IMR-90 (cell line): ENCODE data around the gene ABCB10. TPM values are rescaled to one million over a fixed set of nuclear protein-coding genes. Genes with fewer than 3 reads are reported as not detected.

Source experiments
- ATAC-seq: fragments of 200-7000 bp; cut with Tn5 transposase; 2 replicates; pipeline ENCODE4 v1.9.1; 2020; ENCODE audit warnings: low read depth, mild to moderate bottlenecking, moderate library complexity
- BruUV-seq: library from RNA; stranded (reverse); fragments of 400-500 nt; replicated peaks from 2 replicates; lab custom pipeline; 2021; lab: Mats Ljungman, UMichigan
- CTCF ChIA-PET: fragments of 300-600 bp; formaldehyde crosslinking; extraction: SDS; loops from one replicate; lab custom pipeline; 2021; ENCODE audit warnings: antibody characterized with exemption; lab: Yijun Ruan, JAX
- POLR2A ChIA-PET: fragments of 300-600 bp; sonication (Branson Sonifier 250); formaldehyde crosslinking; loops from one replicate; lab custom pipeline; 2022; ENCODE audit warnings: antibody characterized with exemption; ENCODE audit not compliant: unreplicated experiment; lab: Charles Lee
- DNase-seq: peaks from one replicate; pipeline ENCODE4 v3.0.0; 2013
- H2AFZ ChIP-seq: replicated peaks from 2 replicates; pipeline ENCODE3; 2013; ENCODE audit warnings: low read length, mild to moderate bottlenecking; ENCODE audit not compliant: poor library complexity
- H2AK5ac ChIP-seq: 2 replicates; pipeline ENCODE4 v1.6.1; 2013; ENCODE audit warnings: low read depth, low read length, inconsistent platforms
- H2AK9ac ChIP-seq: replicated peaks from 2 replicates; pipeline ENCODE3; 2013; ENCODE audit warnings: mild to moderate bottlenecking, low read depth, low read length, moderate library complexity; ENCODE audit not compliant: poor library complexity
- H2BK120ac ChIP-seq: 2 replicates; pipeline ENCODE4 v1.6.1; 2013; ENCODE audit warnings: low read depth, low read length, inconsistent platforms
- H2BK15ac ChIP-seq: 3 replicates; pipeline ENCODE4 v1.6.1; 2013; ENCODE audit warnings: low read depth, low read length, inconsistent platforms
- H2BK20ac ChIP-seq: 2 replicates; pipeline ENCODE4 v1.6.1; 2013; ENCODE audit warnings: low read depth, mild to moderate bottlenecking, inconsistent platforms, low read length, moderate library complexity
- H2BK5ac ChIP-seq: 2 replicates; pipeline ENCODE4 v1.6.1; 2013; ENCODE audit warnings: mild to moderate bottlenecking, low read depth, low read length, inconsistent platforms; ENCODE audit not compliant: poor library complexity, severe bottlenecking
- H3K14ac ChIP-seq: replicated peaks from 2 replicates; pipeline ENCODE4 v1.6.1; 2013; ENCODE audit warnings: low read depth, low read length, inconsistent platforms
- H3K18ac ChIP-seq: 2 replicates; pipeline ENCODE4 v1.6.1; 2013; ENCODE audit warnings: low read depth, low read length, control low read depth
- H3K23ac ChIP-seq: 2 replicates; pipeline ENCODE4 v1.6.1; 2013; ENCODE audit warnings: low read depth, low read length, inconsistent platforms
- H3K27ac ChIP-seq: 2 replicates; pipeline ENCODE4 v1.5.1; 2013; ENCODE audit warnings: mild to moderate bottlenecking, control low read depth, low read length; ENCODE audit not compliant: insufficient read depth
- H3K27me3 ChIP-seq: 2 replicates; pipeline ENCODE4 v1.6.1; 2013; ENCODE audit warnings: low read length; ENCODE audit not compliant: control insufficient read depth, insufficient read depth
- H3K36me3 ChIP-seq: 2 replicates; pipeline ENCODE4 v1.6.1; 2013; ENCODE audit warnings: low read length, mixed read lengths; ENCODE audit not compliant: control insufficient read depth, insufficient read depth
- H3K4ac ChIP-seq: 2 replicates; pipeline ENCODE4 v1.6.1; 2013; ENCODE audit warnings: low read depth, low read length, inconsistent platforms
- H3K4me1 ChIP-seq: 2 replicates; pipeline ENCODE4 v1.6.1; 2013; ENCODE audit warnings: low read length, mixed read lengths; ENCODE audit not compliant: control insufficient read depth, insufficient read depth
- H3K4me2 ChIP-seq: 2 replicates; pipeline ENCODE4 v1.6.1; 2013; ENCODE audit warnings: low read depth, mild to moderate bottlenecking, control low read depth, low read length, moderate library complexity
- H3K4me3 ChIP-seq: 2 replicates; pipeline ENCODE4 v1.5.1; 2013; ENCODE audit warnings: low read depth, mild to moderate bottlenecking, control low read depth, low read length, moderate library complexity; ENCODE audit not compliant: insufficient read depth
- H3K56ac ChIP-seq: 2 replicates; pipeline ENCODE4 v1.6.1; 2013; ENCODE audit warnings: low read length, inconsistent platforms; ENCODE audit not compliant: insufficient read depth; ENCODE audit errors: extremely low read depth
- H3K79me1 ChIP-seq, 2 experiments: 2 replicates each; pipeline ENCODE4 v1.6.1; 2013; ENCODE audit warnings: low read length in 2 of 2, inconsistent platforms in 1 of 2, low read depth in 1 of 2
- H3K9ac ChIP-seq: 2 replicates; pipeline ENCODE4 v1.6.1; 2013; ENCODE audit warnings: low read depth, low read length, control low read depth
- H3K9me1 ChIP-seq: 2 replicates; pipeline ENCODE4 v1.6.1; 2013; ENCODE audit warnings: low read length, inconsistent platforms; ENCODE audit not compliant: insufficient read depth
- H3K9me3 ChIP-seq: 2 replicates; pipeline ENCODE4 v1.6.1; 2013; ENCODE audit warnings: low read length; ENCODE audit not compliant: control insufficient read depth, insufficient read depth
- H4K20me1 ChIP-seq: 2 replicates; pipeline ENCODE4 v1.6.1; 2013; ENCODE audit warnings: low read length, inconsistent platforms; ENCODE audit not compliant: insufficient read depth
- H4K5ac ChIP-seq: 2 replicates; pipeline ENCODE4 v1.6.1; 2013; ENCODE audit warnings: mild to moderate bottlenecking, low read depth, low read length, control low read depth
- H4K8ac ChIP-seq, 2 experiments: 2 replicates each; pipeline ENCODE4 v1.6.1; 2013; ENCODE audit warnings: low read depth in 2 of 2, low read length in 2 of 2, control low read depth in 1 of 2, inconsistent platforms in 1 of 2
- H4K91ac ChIP-seq: 2 replicates; pipeline ENCODE4 v1.6.1; 2013; ENCODE audit warnings: low read depth, low read length, inconsistent platforms; ENCODE audit not compliant: insufficient read depth
- CEBPB ChIP-seq: IDR thresholded peaks from 2 replicates; pipeline ENCODE4 v1.6.1; 2012; ENCODE audit warnings: low read depth, low read length, improper control_type of control experiment
- CHD1 ChIP-seq: IDR thresholded peaks from 2 replicates; pipeline ENCODE4 v1.6.1; 2012; ENCODE audit warnings: low read depth, low read length, improper control_type of control experiment
- CTCF ChIP-seq: conservative IDR thresholded peaks from 2 replicates; pipeline ENCODE4 v1.5.1; 2012; ENCODE audit warnings: mild to moderate bottlenecking, low read depth, low read length, improper control_type of control experiment
- MAFK ChIP-seq: IDR thresholded peaks from 2 replicates; pipeline ENCODE4 v1.6.1; 2012; ENCODE audit warnings: low read depth, low read length, improper control_type of control experiment
- MAZ ChIP-seq: IDR thresholded peaks from 2 replicates; pipeline ENCODE4 v1.6.1; 2012; ENCODE audit warnings: low read depth, mild to moderate bottlenecking, low read length, improper control_type of control experiment, moderate library complexity, borderline replicate concordance
- MXI1 ChIP-seq: IDR thresholded peaks from 2 replicates; pipeline ENCODE4 v1.6.1; 2012; ENCODE audit warnings: low read depth, mild to moderate bottlenecking, low read length, moderate library complexity, borderline replicate concordance
- POLR2A ChIP-seq: IDR thresholded peaks from 2 replicates; pipeline ENCODE4 v1.6.1; 2012; ENCODE audit warnings: mild to moderate bottlenecking, low read depth, low read length
- RAD21 ChIP-seq: IDR thresholded peaks from 2 replicates; pipeline ENCODE4 v1.6.1; 2012; ENCODE audit warnings: low read length, improper control_type of control experiment
- RCOR1 ChIP-seq: IDR thresholded peaks from 2 replicates; pipeline ENCODE4 v1.6.1; 2012; ENCODE audit warnings: mild to moderate bottlenecking, low read length, improper control_type of control experiment; ENCODE audit not compliant: insufficient replicate concordance
- RFX5 ChIP-seq: IDR thresholded peaks from 2 replicates; pipeline ENCODE4 v1.8.0; 2012; ENCODE audit warnings: low read depth, mild to moderate bottlenecking, low read length, moderate library complexity
- SMC3 ChIP-seq: fragments of 150-350 bp; IDR thresholded peaks from 2 replicates; pipeline ENCODE4 v1.6.1; 2016; ENCODE audit warnings: low read depth, mild to moderate bottlenecking, antibody characterized with exemption, low read length, moderate library complexity
- USF2 ChIP-seq: fragments of 150-350 bp; IDR thresholded peaks from 2 replicates; pipeline ENCODE4 v1.6.1; 2017; ENCODE audit warnings: mild to moderate bottlenecking, antibody characterized with exemption, low read length, low read depth
- WGBS, 2 experiments: methylation state at CpG; one replicate each; pipeline versions ENCODE4 v1.1.5 to v1.1.7; 2013; ENCODE audit warnings: missing lambda C conversion rate in 2 of 2; ENCODE audit not compliant: insufficient read length in 1 of 2; ENCODE audit errors: extremely low coverage in 2 of 2; 5-methylcytosine and 5-hydroxymethylcytosine counted together
- dilution Hi-C: fragments of 300-500 bp; cut with HindIII; formaldehyde crosslinking; loops from one replicate; pipeline ENCODE4 v1.14.3; 2018; ENCODE audit warnings: low sequenced_read_pairs; ENCODE audit not compliant: unreplicated experiment
- in situ Hi-C: fragments of 300-500 bp; cut with MboI; formaldehyde crosslinking; loops from 3 replicates; pipeline ENCODE4 v1.14.3; 2019; ENCODE audit warnings: low sequenced_read_pairs, inconsistent platforms, mixed read lengths
- intact Hi-C: fragments of 100-400 bp; cut with micrococcal nuclease; formaldehyde crosslinking; loops from 2 replicates; pipeline ENCODE4 v1.10.0; 2022
- polyA plus RNA-seq, 3 experiments: library from polyadenylated mRNA; depleted of rRNA; stranded (reverse); fragments of >200 nt; gene quantifications; 2 replicates each; pipeline ENCODE4 v1.2.3, GENCODE V29; 2012; ENCODE audit warnings: low replicate concordance in 1 of 3
- total RNA-seq: library from RNA; depleted of rRNA; stranded (reverse); fragments of >200 nt; gene quantifications from 2 replicates; pipeline ENCODE4 v1.2.3, GENCODE V29; 2012
- TF ChIP-seq, protein P1 (sequence below): fragments of 150-350 bp; IDR thresholded peaks from 2 replicates; pipeline ENCODE4 v1.6.1; 2016; ENCODE audit warnings: low read depth, mild to moderate bottlenecking, low read length, moderate library complexity, borderline replicate concordance

Gene ABCB10
- total and polyA plus RNA-seq, 2 of the 4 experiments (the other 2 are of a cell fraction): 6.5 to 10.9 TPM

GRCh38 chr1:229506633-229507032 lies 51.9 kb downstream of the ABCB10 start:
- no peak overlapping the region for H3K4me3 ChIP-seq
- H4K8ac ChIP-seq: no peak overlapping the region
- no peaks in the 10 kb centered on the region for H4K20me1 ChIP-seq
- dilution Hi-C loops (no loop called here), intact Hi-C loops (no loop called here), in situ Hi-C loops (no loop called here)
- H3K9me1 ChIP-seq: peaks cover 9% of the 10 kb centered on the region
- no peaks in the 10 kb centered on the region for H3K27me3 ChIP-seq
- no peak overlapping the region for H3K18ac ChIP-seq
- ChIA-PET CTCF (no interaction called here), POLR2A (no interaction called here)
- H2AK9ac ChIP-seq: no peak overlapping the region
- no peak overlapping the region; the same call in 1 of the 2 replicates for H2AK5ac ChIP-seq
- H4K5ac ChIP-seq: no peak overlapping the region
- H4K91ac ChIP-seq: no peak overlapping the region
- H3K9ac ChIP-seq: no peak overlapping the region
- no peak overlapping the region for H2BK15ac ChIP-seq
- H3K4me1 ChIP-seq: peaks cover 8% of the 10 kb centered on the region
- no peak for TF ChIP-seq MAFK
- no peak for TF ChIP-seq RAD21
- TF ChIP-seq RFX5: no peak
- TF ChIP-seq, protein P1, sequence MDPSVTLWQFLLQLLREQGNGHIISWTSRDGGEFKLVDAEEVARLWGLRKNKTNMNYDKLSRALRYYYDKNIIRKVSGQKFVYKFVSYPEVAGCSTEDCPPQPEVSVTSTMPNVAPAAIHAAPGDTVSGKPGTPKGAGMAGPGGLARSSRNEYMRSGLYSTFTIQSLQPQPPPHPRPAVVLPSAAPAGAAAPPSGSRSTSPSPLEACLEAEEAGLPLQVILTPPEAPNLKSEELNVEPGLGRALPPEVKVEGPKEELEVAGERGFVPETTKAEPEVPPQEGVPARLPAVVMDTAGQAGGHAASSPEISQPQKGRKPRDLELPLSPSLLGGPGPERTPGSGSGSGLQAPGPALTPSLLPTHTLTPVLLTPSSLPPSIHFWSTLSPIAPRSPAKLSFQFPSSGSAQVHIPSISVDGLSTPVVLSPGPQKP: no peak
- TF ChIP-seq MXI1: no peak
- TF ChIP-seq CEBPB: no peak
- TF ChIP-seq CTCF: no peak
- no peak for TF ChIP-seq MAZ
- no peak for TF ChIP-seq USF2
- no peak for TF ChIP-seq POLR2A
- no peak for TF ChIP-seq CHD1
- TF ChIP-seq RCOR1: no peak
- TF ChIP-seq SMC3: no peak
- DNase-seq (no peak), ATAC-seq (no peak)
- no peak overlapping the region for H2AFZ ChIP-seq
- H3K14ac ChIP-seq: no peak overlapping the region
- H2BK120ac ChIP-seq: no peak overlapping the region
- H3K4me2 ChIP-seq: no peak overlapping the region
- no peaks in the 10 kb centered on the region for H3K9me3 ChIP-seq
- H2BK5ac ChIP-seq: no peak overlapping the region
- no peak overlapping the region for H3K23ac ChIP-seq
- no peak overlapping the region for H3K4ac ChIP-seq
- no peak overlapping the region for H2BK20ac ChIP-seq
- no CpG with 5 or more reads among the region's 8 CpGs for WGBS, 2 experiments
- H3K56ac ChIP-seq: no peak overlapping the region
- 0 out of 2 replicates have a peak, but pooled peaks cover 2% of the 10 kb centered on the region for H3K36me3 ChIP-seq
- BruUV-seq: no TSS peak
- H3K27ac ChIP-seq: no peak overlapping the region
- H3K79me1 ChIP-seq: peaks cover 13 to 26% of the 10 kb centered on the region in 2 experiments
